Trophoblast cell (in vitro differentiated cells and primary cell): ENCODE results near the gene TNRC6B.

Source experiments
- DNase-seq, 2 donors: peaks; one replicate each; pipeline ENCODE4 v3.0.0-alpha.2; 2016
- H2AFZ ChIP-seq: 2 replicates; pipeline ENCODE4 v1.6.1; 2013; ENCODE audit warnings: low read length, moderate library complexity, mild to moderate bottlenecking; ENCODE audit not compliant: insufficient read depth, poor library complexity
- H2AK5ac ChIP-seq: 2 replicates; pipeline ENCODE4 v1.6.1; 2013; ENCODE audit warnings: mild to moderate bottlenecking, low read length
- H2BK120ac ChIP-seq: 2 replicates; pipeline ENCODE4 v1.6.1; 2013; ENCODE audit warnings: low read length, mild to moderate bottlenecking, moderate library complexity; ENCODE audit not compliant: insufficient read depth, poor library complexity
- H2BK12ac ChIP-seq: 2 replicates; pipeline ENCODE4 v1.6.1; 2013; ENCODE audit warnings: mild to moderate bottlenecking, low read length, moderate library complexity
- H2BK5ac ChIP-seq: 2 replicates; pipeline ENCODE4 v1.6.1; 2013; ENCODE audit warnings: low read length, low read depth, moderate library complexity, mild to moderate bottlenecking; ENCODE audit not compliant: poor library complexity
- H3K14ac ChIP-seq: 2 replicates; pipeline ENCODE4 v1.6.1; 2013; ENCODE audit warnings: mild to moderate bottlenecking, low read length
- H3K18ac ChIP-seq: 2 replicates; pipeline ENCODE4 v1.6.1; 2013; ENCODE audit warnings: mild to moderate bottlenecking, low read length
- H3K23ac ChIP-seq: 2 replicates; pipeline ENCODE4 v1.6.1; 2013; ENCODE audit warnings: low read length
- H3K27ac ChIP-seq: 2 replicates; pipeline ENCODE4 v1.5.1; 2013; ENCODE audit warnings: low read depth, mild to moderate bottlenecking, inconsistent platforms, low read length, moderate library complexity
- H3K27me3 ChIP-seq: 2 replicates; pipeline ENCODE4 v1.6.1; 2013; ENCODE audit warnings: inconsistent platforms, mild to moderate bottlenecking, low read length, moderate library complexity; ENCODE audit not compliant: insufficient read depth
- H3K36me3 ChIP-seq, 2 experiments: 1 replicate in 1 of 2; 2 replicates in 1 of 2; pipeline ENCODE4 v1.6.1; 2013; ENCODE audit warnings: low read length in 2 of 2, mild to moderate bottlenecking in 2 of 2, moderate library complexity in 1 of 2; ENCODE audit not compliant: insufficient read depth in 2 of 2, control insufficient read depth in 1 of 2
- H3K4ac ChIP-seq: 2 replicates; pipeline ENCODE4 v1.6.1; 2013; ENCODE audit warnings: low read depth, mild to moderate bottlenecking, low read length, moderate library complexity
- H3K4me1 ChIP-seq, 2 experiments: 1 replicate in 1 of 2; 2 replicates in 1 of 2; pipeline ENCODE4 v1.6.1; 2013; ENCODE audit warnings: low read length in 2 of 2, mild to moderate bottlenecking in 2 of 2, moderate library complexity in 1 of 2; ENCODE audit not compliant: insufficient read depth in 2 of 2, control insufficient read depth in 1 of 2
- H3K4me2 ChIP-seq: 2 replicates; pipeline ENCODE4 v1.6.1; 2013; ENCODE audit warnings: inconsistent platforms, mild to moderate bottlenecking, low read length, moderate library complexity
- H3K4me3 ChIP-seq: 2 replicates; pipeline ENCODE4 v1.5.1; 2013; ENCODE audit warnings: mild to moderate bottlenecking, low read depth, low read length, inconsistent platforms
- H3K79me1 ChIP-seq: one replicate; pipeline ENCODE4 v1.6.1; 2013; ENCODE audit warnings: low read length
- H3K79me2 ChIP-seq: 2 replicates; pipeline ENCODE4 v1.6.1; 2013; ENCODE audit warnings: low read length, mild to moderate bottlenecking; ENCODE audit not compliant: control insufficient read depth, insufficient read depth, poor library complexity
- H3K9ac ChIP-seq: 2 replicates; pipeline ENCODE4 v1.6.1; 2013; ENCODE audit warnings: mild to moderate bottlenecking, low read length
- H3K9me3 ChIP-seq: 2 replicates; pipeline ENCODE4 v1.6.1; 2013; ENCODE audit warnings: low read depth, mild to moderate bottlenecking, control low read depth, inconsistent platforms, low read length; ENCODE audit not compliant: insufficient read depth
- H4K12ac ChIP-seq: 2 replicates; pipeline ENCODE4 v1.6.1; 2013; ENCODE audit warnings: low read depth, mild to moderate bottlenecking, low read length, moderate library complexity
- H4K8ac ChIP-seq: 2 replicates; pipeline ENCODE4 v1.6.1; 2013; ENCODE audit warnings: low read depth, mild to moderate bottlenecking, low read length, moderate library complexity
- H4K91ac ChIP-seq: one replicate; pipeline ENCODE4 v1.6.1; 2013; ENCODE audit warnings: low read depth, mild to moderate bottlenecking, low read length, moderate library complexity
- WGBS: extraction: QIAGEN DNeasy Blood & Tissue Kit; methylation state at CpG from one replicate; pipeline ENCODE4 v1.1.7; 2013; ENCODE audit warnings: missing lambda C conversion rate; ENCODE audit not compliant: insufficient read length, insufficient coverage; ENCODE audit errors: extremely low coverage; 5-methylcytosine and 5-hydroxymethylcytosine counted together

TNRC6B gene

DNA sequence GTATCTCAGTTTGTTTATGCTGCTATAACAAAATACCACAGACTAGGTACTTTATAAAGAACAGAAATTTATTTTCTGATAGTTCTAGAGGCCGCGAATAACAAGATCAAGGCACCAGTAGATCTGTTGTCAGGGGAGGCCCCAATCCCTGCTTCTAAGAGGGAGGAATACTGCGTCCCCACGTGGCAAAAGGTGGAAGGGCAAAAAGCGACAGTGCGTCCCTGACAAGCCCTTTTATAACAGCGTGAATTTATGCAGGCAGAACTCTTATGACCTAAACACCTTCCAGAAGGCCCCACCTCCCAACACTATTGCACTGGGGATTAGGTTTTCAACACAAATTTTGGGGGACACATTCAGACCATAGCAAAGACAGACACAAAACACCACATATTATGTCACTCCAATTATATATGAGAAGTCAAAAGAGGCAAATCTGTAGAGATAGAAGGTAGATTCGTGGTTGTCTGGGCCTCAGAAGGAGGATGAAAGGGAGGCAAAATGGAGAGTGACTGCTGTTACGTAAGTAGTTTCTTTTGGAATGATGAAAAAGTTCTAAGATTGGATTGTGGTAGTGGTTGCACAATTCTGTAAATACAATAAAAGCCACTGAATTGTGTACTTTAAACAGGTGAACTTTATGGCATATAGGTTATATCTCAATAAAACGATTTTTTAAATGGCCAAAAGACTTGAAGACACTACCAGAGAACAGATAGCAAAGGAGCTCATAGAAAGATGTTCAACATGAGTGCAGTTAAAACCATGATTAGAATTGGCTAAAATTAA lies 30.1 kb upstream of the TNRC6B start:
- no CpG with 5 or more reads among the region's 10 CpGs for WGBS
- H4K12ac ChIP-seq: no peak overlapping the region
- no peak overlapping the region for H2AK5ac ChIP-seq
- no peaks in the 10 kb centered on the region for H3K27me3 ChIP-seq
- no peaks in the 10 kb centered on the region for H3K79me1 ChIP-seq
- H2BK12ac ChIP-seq: no peak overlapping the region
- H3K9me3 ChIP-seq: no peaks in the 10 kb centered on the region
- H3K4me2 ChIP-seq: no peak overlapping the region
- no peak overlapping the region for H3K18ac ChIP-seq
- no peak overlapping the region for H3K14ac ChIP-seq
- no peak overlapping the region for H3K23ac ChIP-seq
- no peaks in the 10 kb centered on the region for H3K79me2 ChIP-seq
- no peak overlapping the region for H3K9ac ChIP-seq
- H4K8ac ChIP-seq: no peak overlapping the region
- H4K91ac ChIP-seq: no peak overlapping the region
- H3K4me1 ChIP-seq: no peaks in the 10 kb centered on the region
- H3K27ac ChIP-seq: no peak overlapping the region
- H2BK120ac ChIP-seq: no peak overlapping the region
- DNase-seq: no peak
- H2BK5ac ChIP-seq: no peak overlapping the region
- no peak overlapping the region for H3K4me3 ChIP-seq
- H2AFZ ChIP-seq: no peak overlapping the region
- no peak overlapping the region for H3K4ac ChIP-seq
- no peaks in the 10 kb centered on the region for H3K36me3 ChIP-seq

DNA sequence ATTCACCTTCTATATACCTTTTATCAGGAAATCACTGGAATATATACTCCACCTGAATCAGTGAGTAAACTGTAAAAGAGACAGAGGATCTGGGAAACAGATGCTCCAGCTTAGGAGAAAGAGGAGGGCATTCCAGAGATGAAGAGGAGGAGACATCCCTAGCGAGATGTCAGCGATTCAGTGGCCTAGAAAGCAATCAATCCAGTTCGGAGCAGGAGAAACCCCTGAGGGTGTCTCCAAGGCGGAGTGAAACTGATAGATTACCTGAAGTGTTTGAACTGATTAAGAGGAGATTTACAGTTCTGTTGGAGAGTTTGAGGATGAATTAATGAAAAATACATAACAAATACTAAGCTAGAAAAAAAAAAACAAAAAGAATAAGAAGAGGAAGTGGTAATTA lies 24.5 kb upstream of the TNRC6B start:
- Histone ChIP-seq H2BK5ac (no peak overlapping the region), H3K27ac (no peak overlapping the region), H3K4me1 (no peaks in the 10 kb centered on the region), H2BK12ac (no peak overlapping the region), H3K27me3 (no peaks in the 10 kb centered on the region), H3K4ac (no peak overlapping the region), H2AFZ (no peak overlapping the region), H3K9ac (no peak overlapping the region), H4K91ac (no peak overlapping the region), H3K9me3 (no peaks in the 10 kb centered on the region), H3K14ac (no peak overlapping the region), H3K18ac (no peak overlapping the region), H3K4me2 (no peak overlapping the region), H3K79me1 (no peaks in the 10 kb centered on the region), H3K4me3 (no peak overlapping the region), H2AK5ac (no peak overlapping the region), H4K12ac (no peak overlapping the region), H2BK120ac (no peak overlapping the region), H3K36me3 (no peaks in the 10 kb centered on the region), H3K79me2 (no peaks in the 10 kb centered on the region), H3K23ac (no peak overlapping the region), H4K8ac (no peak overlapping the region)
- no peak for DNase-seq
- WGBS: no CpG with 5 or more reads among the region's 4 CpGs

DNA sequence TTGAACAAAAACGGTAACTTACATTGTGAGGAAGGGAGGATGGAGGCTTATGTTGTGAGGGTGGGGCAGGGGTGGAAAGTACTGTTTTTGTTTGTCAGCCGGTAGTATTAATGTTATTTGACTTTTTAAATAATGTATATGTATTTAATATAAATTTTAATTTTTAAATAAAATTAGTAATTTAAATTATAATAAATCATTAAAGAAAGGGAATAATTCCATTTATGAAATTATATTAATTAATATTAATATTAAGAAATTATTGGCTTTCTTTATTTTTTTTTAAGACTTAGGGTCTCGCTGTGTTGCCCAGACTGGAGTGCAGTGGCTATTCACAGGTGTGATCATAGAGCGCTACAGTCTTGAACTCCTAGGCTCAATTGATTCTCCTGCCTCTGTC lies 24.0 kb upstream of the TNRC6B start:
- H3K23ac ChIP-seq: no peak overlapping the region
- no peak overlapping the region for H4K12ac ChIP-seq
- no peak overlapping the region for H4K91ac ChIP-seq
- no peaks in the 10 kb centered on the region for H3K36me3 ChIP-seq
- no peaks in the 10 kb centered on the region for H3K79me1 ChIP-seq
- no peak overlapping the region for H3K14ac ChIP-seq
- H4K8ac ChIP-seq: no peak overlapping the region
- H3K4ac ChIP-seq: no peak overlapping the region
- H3K27me3 ChIP-seq: no peaks in the 10 kb centered on the region
- H3K4me3 ChIP-seq: no peak overlapping the region
- no peak overlapping the region for H3K9ac ChIP-seq
- no CpG with 5 or more reads among the region's 4 CpGs for WGBS
- no peak overlapping the region for H2AFZ ChIP-seq
- no peak overlapping the region for H3K27ac ChIP-seq
- H3K9me3 ChIP-seq: no peaks in the 10 kb centered on the region
- no peak overlapping the region for H3K18ac ChIP-seq
- H3K4me2 ChIP-seq: no peak overlapping the region
- H2BK12ac ChIP-seq: no peak overlapping the region
- no peaks in the 10 kb centered on the region for H3K4me1 ChIP-seq
- no peaks in the 10 kb centered on the region for H3K79me2 ChIP-seq
- H2BK5ac ChIP-seq: no peak overlapping the region
- H2BK120ac ChIP-seq: no peak overlapping the region
- no peak for DNase-seq
- H2AK5ac ChIP-seq: no peak overlapping the region

GRCh38 chr22:40156001-40156516 lies 21.7 kb upstream of the TNRC6B start:
- Histone ChIP-seq H3K4me2 (no peak overlapping the region), H3K14ac (no peak overlapping the region), H3K23ac (no peak overlapping the region), H2AFZ (no peak overlapping the region), H4K8ac (no peak overlapping the region), H3K79me1 (no peaks in the 10 kb centered on the region), H2BK5ac (no peak overlapping the region), H3K27me3 (no peaks in the 10 kb centered on the region), H4K91ac (no peak overlapping the region), H4K12ac (no peak overlapping the region), H3K18ac (no peak overlapping the region), H3K4me1 (no peaks in the 10 kb centered on the region), H3K27ac (no peak overlapping the region), H3K4me3 (no peak overlapping the region), H3K9me3 (no peaks in the 10 kb centered on the region), H3K4ac (no peak overlapping the region), H3K36me3 (no peaks in the 10 kb centered on the region), H2BK12ac (no peak overlapping the region), H3K9ac (no peak overlapping the region), H3K79me2 (no peaks in the 10 kb centered on the region), H2AK5ac (no peak overlapping the region), H2BK120ac (no peak overlapping the region)
- DNase-seq: peak; percentile 50 to 75
- WGBS: no CpG with 5 or more reads among the region's 7 CpGs
